HG03354 (cell line): Measurements from ENCODE around the gene DLX4.

ENCODE experiments used
- ATAC-seq: cut with Tn5 transposase; IDR thresholded peaks from one replicate; pipeline ENCODE4 v1.9.1; 2021; ENCODE audit warnings: mild to moderate bottlenecking; ENCODE audit not compliant: unreplicated experiment, poor library complexity, severe bottlenecking

Gene DLX4

GRCh38 chr17:49946208-49946607 is 22.8 kb upstream of the DLX4 start:
- no peak for ATAC-seq

GRCh38 chr17:49946964-49947584 is 21.9 kb upstream of the DLX4 start:
- no peak for ATAC-seq

GRCh38 chr17:49949634-49950033 is 19.4 kb upstream of the DLX4 start:
- no peak for ATAC-seq

- ATAC-seq = no peak
Measured at GRCh38 chr17:49951362-49952082, 17.5 kb upstream of the DLX4 start.

- ATAC-seq = no peak
Measured at GRCh38 chr17:49952209-49952911, 16.6 kb upstream of the DLX4 start.

- no peak for ATAC-seq
Measured at GRCh38 chr17:49952912-49953497, 16.0 kb upstream of the DLX4 start.

GRCh38 chr17:49955157-49955556 is 13.8 kb upstream of the DLX4 start:
- ATAC-seq = no peak

GRCh38 chr17:49956780-49957179 is 12.2 kb upstream of the DLX4 start:
- ATAC-seq = no peak

- ATAC-seq = no peak
Measured at GRCh38 chr17:49957350-49957749, 11.6 kb upstream of the DLX4 start.

GRCh38 chr17:49958723-49959122 is 10.3 kb upstream of the DLX4 start:
- ATAC-seq = no peak

- no peak for ATAC-seq
Measured at GRCh38 chr17:49959183-49959935, 9.6 kb upstream of the DLX4 start.

GRCh38 chr17:49962599-49963308 is 6.2 kb upstream of the DLX4 start:
- ATAC-seq = no peak

- ATAC-seq = no peak
Measured at GRCh38 chr17:49963309-49963625, 5.7 kb upstream of the DLX4 start.

- ATAC-seq = no peak
Measured at GRCh38 chr17:49963626-49964302, 5.2 kb upstream of the DLX4 start.

- no peak for ATAC-seq
Measured at GRCh38 chr17:49964303-49964768, 4.7 kb upstream of the DLX4 start.

- ATAC-seq = no peak
Measured at GRCh38 chr17:49964769-49965523, 4.0 kb upstream of the DLX4 start.

GRCh38 chr17:49965524-49965909 is 3.5 kb upstream of the DLX4 start:
- no peak for ATAC-seq

- no peak for ATAC-seq
Measured at GRCh38 chr17:49966767-49967166, 2.2 kb upstream of the DLX4 start.
